Ectodermal cell (in vitro differentiated cells): ENCODE data around the gene DAPK3.
"Not testable (repeated sequence)": the region's sequence is repeated elsewhere in the genome, so short reads cannot be mapped to it uniquely, and the experiment has no call there.

Experiments
- H3K27ac ChIP-seq: 2 replicates; pipeline ENCODE4 v1.7.0; 2013; ENCODE audit warnings: mild to moderate bottlenecking, low read depth, low read length; ENCODE audit not compliant: insufficient read depth, poor library complexity, severe bottlenecking
- H3K27me3 ChIP-seq: 2 replicates; pipeline ENCODE4 v1.7.0; 2013; ENCODE audit warnings: mild to moderate bottlenecking, low read length; ENCODE audit not compliant: insufficient read depth, control insufficient read depth, poor library complexity, severe bottlenecking
- H3K36me3 ChIP-seq: one replicate; pipeline ENCODE4 v1.7.0; 2013; ENCODE audit warnings: low read length; ENCODE audit not compliant: control insufficient read depth, insufficient read depth
- H3K4me1 ChIP-seq: one replicate; pipeline ENCODE4 v1.7.0; 2013; ENCODE audit warnings: low read length; ENCODE audit not compliant: control insufficient read depth, insufficient read depth
- H3K4me3 ChIP-seq: 2 replicates; pipeline ENCODE4 v1.7.0; 2013; ENCODE audit warnings: low read depth, low read length, control low read depth; ENCODE audit not compliant: insufficient read depth
- H3K9me3 ChIP-seq: 2 replicates; pipeline ENCODE4 v1.7.0; 2013; ENCODE audit warnings: mild to moderate bottlenecking, low read length, moderate library complexity; ENCODE audit not compliant: control insufficient read depth
- WGBS, 2 experiments: methylation state at CpG; one replicate each; pipeline ENCODE4 v1.1.7; 2013; ENCODE audit warnings: missing lambda C conversion rate in 2 of 2; 5-methylcytosine and 5-hydroxymethylcytosine counted together

DAPK3 gene

DNA sequence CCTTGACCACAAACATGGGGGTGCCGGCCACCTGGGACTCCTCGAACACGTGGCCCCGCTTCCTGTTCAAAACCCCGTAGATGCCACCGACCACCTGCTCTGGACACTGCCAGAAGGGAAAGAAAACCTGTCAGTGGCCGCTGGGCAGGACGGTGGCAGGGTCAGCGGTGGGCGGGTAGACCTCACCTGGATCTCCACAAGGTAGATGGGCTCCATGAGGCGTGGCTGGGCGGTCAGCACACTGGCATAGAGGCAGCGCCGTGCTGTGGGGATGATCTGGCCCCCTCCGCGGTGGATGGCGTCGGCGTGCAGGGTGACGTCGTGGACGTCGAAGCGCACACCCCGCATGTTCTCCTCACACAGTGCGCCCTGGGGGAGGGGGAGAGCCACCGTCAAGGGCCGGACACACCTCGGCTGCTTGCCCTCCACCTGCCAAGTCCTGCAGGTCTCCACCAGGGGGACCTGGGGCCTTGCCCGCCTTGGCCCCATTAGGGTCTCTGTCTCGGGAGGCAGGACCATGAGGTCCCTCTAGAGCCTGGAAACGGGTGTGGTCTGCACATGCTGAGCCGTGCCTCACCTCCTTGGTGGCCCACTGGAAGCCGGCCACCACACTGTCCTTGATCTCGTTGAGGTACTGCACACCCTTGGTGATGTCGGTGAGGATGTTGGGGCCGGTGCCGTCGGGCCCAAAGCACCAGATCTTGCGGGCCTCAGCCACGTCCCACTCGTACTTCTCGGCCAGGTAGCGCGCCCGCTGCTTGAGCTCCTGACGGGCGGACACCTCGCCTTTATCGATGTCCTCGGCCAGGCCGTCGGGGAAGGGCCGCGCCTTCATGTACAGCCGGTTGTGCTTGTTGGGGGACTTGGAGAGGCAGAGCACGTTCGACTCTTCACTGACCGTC, 6.6 kb upstream of the DAPK3 start:
- Histone ChIP-seq H3K27ac (no peak overlapping the region), H3K4me1 (no peaks in the 10 kb centered on the region), H3K9me3 (no peaks in the 10 kb centered on the region), H3K27me3 (no peaks in the 10 kb centered on the region), H3K36me3 (peaks cover 64% of the 10 kb centered on the region), H3K4me3 (no peak overlapping the region)
- 96 to 97% methylated on average over 59 of the region's 59 CpGs for WGBS, 2 experiments

DNA sequence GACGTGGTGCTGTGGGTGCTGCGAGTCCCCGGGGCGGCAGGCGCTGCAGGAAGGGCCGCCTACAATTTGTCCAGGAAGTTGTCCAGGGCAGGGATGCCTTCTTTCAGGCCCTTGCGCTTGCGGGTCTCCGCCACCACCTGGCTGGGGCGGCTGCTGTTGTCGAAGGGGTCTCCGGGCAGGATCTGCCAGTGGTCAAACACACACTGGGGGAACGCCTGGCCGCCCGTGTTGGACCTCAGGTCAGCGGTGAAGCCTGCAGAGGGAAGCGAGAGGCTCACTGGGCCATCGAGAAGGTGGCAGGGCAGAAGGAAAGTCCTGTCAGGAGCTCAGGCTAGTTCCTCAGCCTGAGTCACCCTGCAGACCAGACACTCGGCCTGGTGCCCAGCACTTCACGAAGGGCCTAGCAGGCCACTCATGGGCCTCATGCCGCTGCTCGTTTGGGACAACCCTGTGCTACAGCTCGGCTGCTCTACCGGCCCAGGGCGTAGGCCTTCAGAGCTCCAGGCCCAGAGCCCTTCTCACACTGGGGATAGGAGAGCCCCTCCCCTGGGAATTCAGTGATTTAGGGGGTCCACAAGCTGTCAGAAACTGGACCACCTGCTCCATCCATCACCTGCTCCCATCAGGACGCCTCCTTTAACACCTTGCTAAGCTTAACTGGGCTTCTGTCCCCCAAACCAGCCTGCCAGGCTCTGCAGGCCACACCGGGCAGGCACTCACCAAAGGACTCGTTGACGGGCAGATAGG, 5.8 kb upstream of the DAPK3 start:
- Histone ChIP-seq H3K36me3 (peaks cover 56% of the 10 kb centered on the region), H3K9me3 (no peaks in the 10 kb centered on the region), H3K4me3 (no peak overlapping the region), H3K27me3 (no peaks in the 10 kb centered on the region), H3K27ac (no peak overlapping the region), H3K4me1 (no peaks in the 10 kb centered on the region)
- 95 to 96% methylated on average over 29 of the region's 29 CpGs for WGBS, 2 experiments

DNA sequence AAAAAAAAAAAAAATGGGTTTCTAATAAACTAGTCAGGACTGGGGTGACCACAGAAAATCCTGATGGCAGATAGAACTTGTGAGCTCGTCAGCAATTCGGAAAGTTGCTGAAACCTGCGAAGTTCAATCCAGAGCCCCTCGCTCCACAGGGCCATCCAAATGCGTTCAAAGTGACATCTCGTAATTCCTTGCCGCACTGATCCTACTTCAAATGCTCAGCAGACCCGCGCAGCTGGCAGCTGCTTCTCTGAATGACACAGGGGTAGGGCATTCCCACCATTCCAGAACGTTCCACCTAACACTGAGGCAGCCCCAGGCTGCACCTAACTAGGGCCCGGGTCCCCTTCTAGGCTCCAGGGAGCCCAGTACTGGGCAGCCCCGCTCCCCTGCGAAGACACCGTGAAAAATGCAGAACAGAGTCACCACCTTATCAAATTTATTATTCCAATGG, 4.8 kb upstream of the DAPK3 start:
- WGBS, 2 experiments: 93 to 95% methylated on average over 14 of the region's 14 CpGs
- Histone ChIP-seq H3K36me3 (peaks cover 46% of the 10 kb centered on the region), H3K4me3 (no peak overlapping the region), H3K4me1 (no peaks in the 10 kb centered on the region), H3K27me3 (no peaks in the 10 kb centered on the region), H3K27ac (no peak overlapping the region), H3K9me3 (no peaks in the 10 kb centered on the region)

DNA sequence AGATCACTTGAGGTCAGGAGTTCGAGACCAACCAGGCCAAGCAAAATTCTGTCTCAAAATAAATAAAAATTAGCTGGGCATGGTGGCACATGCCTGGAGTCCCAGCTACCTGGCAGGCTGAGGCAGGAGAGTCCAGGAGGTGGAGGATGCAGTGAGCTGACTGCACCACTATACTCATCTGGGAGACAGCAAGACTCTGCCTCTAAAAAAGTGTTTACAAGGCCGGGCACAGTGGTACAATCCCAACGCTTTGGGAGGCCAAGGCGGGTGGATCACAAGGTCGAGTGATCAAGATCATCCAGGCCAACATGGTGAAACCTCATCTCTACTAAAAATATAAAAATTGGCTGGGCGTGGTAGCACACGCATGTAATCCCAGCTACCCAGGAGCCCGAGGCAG, 4.2 kb upstream of the DAPK3 start:
- Histone ChIP-seq H3K4me1 (no peaks in the 10 kb centered on the region), H3K4me3 (no peak overlapping the region), H3K36me3 (peaks cover 41% of the 10 kb centered on the region)

DNA sequence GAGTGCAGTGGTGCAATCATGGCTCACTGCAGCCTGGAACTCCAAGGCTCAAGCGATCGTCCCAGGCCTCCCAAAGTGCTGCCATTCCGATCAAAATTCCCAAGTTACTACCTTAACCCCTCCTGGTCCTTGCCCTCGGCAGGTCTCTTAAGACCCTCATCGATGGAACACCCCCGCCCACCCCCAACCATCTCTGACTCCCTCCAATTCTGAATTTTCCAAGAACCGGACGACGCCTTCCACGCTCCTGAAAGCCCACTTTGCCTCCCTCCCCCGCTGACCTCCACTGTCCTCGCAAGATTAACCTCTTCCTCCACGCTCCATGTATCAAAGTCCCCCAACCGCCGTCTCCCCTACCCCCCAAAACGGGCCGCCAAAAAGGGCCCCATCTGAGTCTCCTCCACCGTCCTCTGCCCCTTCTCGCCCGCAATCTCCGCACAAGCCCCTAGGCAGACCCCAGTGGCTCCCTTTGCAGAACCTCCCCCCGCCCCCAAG, 539 bp downstream of the DAPK3 start:
- Histone ChIP-seq H3K27ac (peak overlapping the region; percentile 56), H3K4me3 (peak overlapping the region; percentile 80), H3K27me3 (no peaks in the 10 kb centered on the region), H3K4me1 (peaks cover 20% of the 10 kb centered on the region), H3K9me3 (no peaks in the 10 kb centered on the region), H3K36me3 (peaks cover 10% of the 10 kb centered on the region)
- WGBS, 2 experiments: 0% methylated on average over 21 of the region's 22 CpGs

More for the DNA sequence above, 4.2 kb upstream of the DAPK3 start:
- no peaks in the 10 kb centered on the region for H3K9me3 ChIP-seq
- WGBS, 2 experiments: 90 to 98% methylated on average over 8 of the region's 8 CpGs
- H3K27me3 ChIP-seq: no peaks in the 10 kb centered on the region
- H3K27ac ChIP-seq: no peak overlapping the region

DNA sequence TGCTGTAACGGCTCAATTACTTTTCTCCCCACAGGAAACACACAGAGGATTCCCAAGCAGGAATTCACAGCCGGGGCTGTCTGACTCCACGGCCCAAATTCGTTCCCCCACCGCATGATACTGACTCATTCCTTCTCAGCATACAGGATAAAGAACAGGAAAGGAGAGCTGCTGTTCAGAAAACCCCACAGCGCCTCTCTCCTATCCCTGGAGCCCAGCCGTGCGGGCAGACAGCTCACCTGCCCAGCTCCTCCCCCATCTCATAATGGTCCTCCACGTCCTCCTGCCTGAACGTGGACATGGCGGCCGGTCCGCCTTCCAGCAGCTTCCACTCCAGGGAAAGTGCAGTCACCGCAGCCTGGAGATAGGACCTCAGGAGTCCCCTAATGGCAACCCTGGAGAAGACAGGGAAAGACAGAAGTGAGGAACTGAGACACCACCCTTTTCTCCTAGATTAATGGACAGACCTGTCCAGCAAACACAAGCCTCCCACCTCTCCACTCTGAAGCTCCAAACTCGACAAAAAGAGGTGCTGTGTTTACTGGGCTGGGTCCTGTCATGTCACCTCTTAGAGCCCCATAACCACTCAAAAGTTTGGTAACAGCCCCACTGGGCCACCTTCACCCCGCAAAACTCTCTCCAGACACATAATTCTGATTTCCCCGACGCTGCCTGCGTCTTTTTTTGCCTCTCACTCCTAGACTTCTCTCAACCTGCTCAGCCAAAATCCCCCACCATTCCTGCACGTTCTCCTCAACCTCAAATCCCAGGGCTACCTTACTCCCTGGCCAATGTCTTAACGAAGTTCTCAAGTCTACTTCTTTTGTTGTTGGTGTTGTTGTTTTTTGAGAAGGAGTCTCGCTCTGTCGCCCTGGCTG, 1.2 kb downstream of the DAPK3 start:
- Histone ChIP-seq H3K4me3 (peak overlapping the region; percentile 80), H3K27ac (peak overlapping the region; percentile 91), H3K27me3 (no peaks in the 10 kb centered on the region), H3K36me3 (peaks cover 13% of the 10 kb centered on the region), H3K4me1 (peaks cover 20% of the 10 kb centered on the region), H3K9me3 (no peaks in the 10 kb centered on the region)
- 16 to 19% methylated on average over 23 of the region's 23 CpGs for WGBS, 2 experiments

DNA sequence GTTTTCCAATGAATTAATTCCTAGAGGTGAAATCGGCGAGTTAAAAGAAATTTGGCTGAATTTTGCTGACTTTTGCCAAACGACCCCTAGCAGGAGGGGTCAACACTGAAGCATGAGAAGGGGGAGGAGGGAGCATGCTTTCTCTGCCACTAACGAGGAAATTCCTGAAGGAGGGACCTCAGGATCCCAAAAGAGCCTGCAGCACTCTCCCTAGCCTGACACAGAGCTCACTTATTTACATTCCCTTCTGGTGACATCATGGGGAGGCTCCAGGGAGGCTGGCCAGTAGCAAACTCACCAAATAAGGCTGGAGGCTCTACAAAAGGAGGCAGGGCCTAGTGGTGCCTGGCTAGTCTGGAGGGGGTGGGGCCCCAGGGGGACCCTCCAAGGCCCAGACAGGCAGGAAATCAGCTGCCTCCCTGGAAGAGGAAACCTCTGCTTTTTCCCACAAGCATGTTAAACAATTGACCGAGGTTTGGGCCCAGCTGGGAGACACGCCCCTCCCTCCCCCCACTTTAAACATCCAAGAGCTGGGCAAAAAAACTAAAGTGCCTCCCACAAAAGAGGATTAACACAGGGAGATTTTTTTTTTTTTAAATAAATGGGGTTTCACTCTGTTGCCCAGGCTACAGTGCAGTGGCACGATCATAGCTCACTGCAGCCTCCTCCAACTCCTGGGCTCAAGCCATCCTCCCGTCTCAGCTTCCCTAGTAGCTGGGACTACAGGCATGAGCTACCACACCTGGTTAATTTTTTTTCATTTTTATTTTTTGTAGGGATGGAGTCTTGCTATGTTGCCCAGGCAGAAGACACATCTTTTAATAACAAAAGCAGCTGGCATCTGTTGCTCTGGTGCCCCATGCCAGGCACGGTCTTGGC, 2.1 kb downstream of the DAPK3 start:
- Histone ChIP-seq H3K4me1 (peaks cover 20% of the 10 kb centered on the region), H3K27ac (peak overlapping the region; percentile 91), H3K36me3 (peaks cover 22% of the 10 kb centered on the region), H3K9me3 (no peaks in the 10 kb centered on the region), H3K27me3 (no peaks in the 10 kb centered on the region), H3K4me3 (peak overlapping the region; percentile 80)
- 26 to 30% methylated on average over 9 of the region's 9 CpGs for WGBS, 2 experiments

DNA sequence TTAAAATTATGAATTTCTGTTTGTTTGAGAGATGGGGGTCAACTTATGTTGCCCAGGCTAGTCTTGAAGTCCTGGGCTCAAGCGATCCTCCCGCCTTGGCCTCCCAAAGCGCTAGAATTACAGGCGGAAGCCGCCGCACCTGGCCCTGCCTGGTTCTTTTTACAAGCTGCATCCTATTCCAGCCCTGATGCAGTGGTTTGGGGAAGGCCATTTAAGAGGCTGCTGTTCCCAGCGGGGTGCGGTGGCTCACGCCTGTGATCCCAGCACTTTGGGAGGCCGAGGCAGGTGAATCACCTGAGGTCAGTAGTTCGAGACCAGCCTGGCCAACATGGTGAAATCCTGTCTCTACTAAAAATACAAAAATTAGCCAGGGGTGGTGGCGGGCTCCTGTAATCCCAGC, 2.9 kb downstream of the DAPK3 start:
- Histone ChIP-seq H3K27ac (peak overlapping the region; percentile 91), H3K36me3 (peaks cover 29% of the 10 kb centered on the region), H3K4me1 (peaks cover 20% of the 10 kb centered on the region)
- not testable (repeated sequence) for H3K4me3 ChIP-seq, H3K27me3 ChIP-seq, H3K9me3 ChIP-seq
- 88 to 90% methylated on average over 12 of the region's 12 CpGs for WGBS, 2 experiments
